Amniotic stem cell (primary cell): Measurements from ENCODE around the gene ADGRD1.

Source experiments
- DNase-seq: peaks from one replicate; lab custom pipeline; 2025; lab: John Stamatoyannopoulos, UW

The ADGRD1 gene

DNA sequence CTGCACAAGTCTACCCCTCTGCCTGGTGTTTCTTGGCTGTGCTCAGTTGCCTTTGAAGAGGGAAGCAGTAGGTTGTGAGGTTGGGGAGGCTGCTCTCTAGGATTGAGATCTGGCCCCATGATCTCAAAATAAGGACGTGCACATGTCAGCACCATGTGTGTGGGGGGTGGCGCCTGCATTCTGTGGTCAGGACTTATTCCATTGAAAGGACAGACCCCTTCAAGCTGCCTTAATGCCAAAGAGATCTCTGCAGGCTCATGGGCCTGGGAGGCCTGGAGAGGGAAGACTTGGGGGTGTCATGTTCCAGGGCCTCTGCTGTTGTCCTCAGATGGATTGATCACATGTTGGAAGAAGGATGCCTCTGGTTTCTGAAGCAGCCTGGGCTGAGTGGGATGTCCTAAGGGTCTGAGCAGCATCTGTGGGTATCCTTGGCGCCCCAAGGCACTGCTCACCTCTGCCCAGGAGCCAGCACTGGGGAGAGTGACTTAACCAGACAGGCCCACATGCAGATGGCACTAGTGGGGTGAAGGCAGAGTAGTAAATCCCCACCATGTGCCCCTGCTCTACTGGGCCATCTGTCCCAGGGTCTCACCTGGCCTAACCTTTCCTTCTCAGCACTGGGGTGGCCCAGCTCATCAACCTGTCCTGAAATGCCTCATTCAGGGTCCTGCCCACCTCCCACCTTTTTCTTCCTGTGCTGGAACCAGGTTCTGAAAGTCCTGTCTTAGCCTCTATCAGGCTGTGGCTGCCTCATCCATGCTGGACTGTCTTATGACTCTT lies 118.9 kb downstream of the ADGRD1 start:
- DNase-seq: no peak

DNA sequence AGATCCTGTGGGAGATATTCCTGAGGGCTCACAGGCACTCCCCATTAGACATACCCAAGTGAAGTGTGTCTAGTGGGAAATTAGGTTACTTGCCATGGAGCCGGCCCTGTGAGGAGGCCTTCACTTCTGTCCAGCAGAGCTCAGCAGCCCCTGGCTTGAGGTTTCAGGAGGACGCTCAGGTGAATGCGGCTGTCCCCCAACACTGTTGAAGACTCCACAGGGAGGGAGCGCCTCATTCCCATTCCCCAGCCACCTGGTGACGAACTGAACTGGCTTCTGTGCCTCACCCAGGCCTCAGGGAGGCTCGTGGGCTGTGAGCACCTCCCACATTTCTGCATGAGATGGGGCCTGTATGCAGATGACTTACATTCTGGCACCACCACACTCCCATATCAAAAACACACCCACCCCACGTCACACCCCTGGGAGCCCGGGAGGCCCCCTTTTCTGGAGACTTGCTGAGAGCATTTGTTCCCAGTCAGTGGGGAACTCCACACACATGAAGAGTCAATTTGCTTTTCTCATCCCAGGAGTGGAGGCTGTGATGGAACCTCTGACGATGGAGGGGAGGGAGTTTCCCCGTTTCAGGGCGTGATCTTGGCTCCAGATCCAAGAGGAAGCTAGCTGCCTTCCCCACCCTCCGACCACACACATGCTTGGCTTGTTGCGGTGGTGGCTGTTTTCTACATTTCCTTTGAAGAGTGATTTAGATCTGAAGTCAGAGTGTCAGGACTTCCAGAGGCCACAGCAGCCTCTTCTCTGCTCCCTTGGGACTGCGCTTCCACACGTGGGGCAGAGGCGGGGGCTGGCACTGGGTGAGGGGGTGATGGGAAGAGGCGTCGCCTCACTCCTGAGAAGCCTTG lies 120.7 kb downstream of the ADGRD1 start:
- DNase-seq: no peak

DNA sequence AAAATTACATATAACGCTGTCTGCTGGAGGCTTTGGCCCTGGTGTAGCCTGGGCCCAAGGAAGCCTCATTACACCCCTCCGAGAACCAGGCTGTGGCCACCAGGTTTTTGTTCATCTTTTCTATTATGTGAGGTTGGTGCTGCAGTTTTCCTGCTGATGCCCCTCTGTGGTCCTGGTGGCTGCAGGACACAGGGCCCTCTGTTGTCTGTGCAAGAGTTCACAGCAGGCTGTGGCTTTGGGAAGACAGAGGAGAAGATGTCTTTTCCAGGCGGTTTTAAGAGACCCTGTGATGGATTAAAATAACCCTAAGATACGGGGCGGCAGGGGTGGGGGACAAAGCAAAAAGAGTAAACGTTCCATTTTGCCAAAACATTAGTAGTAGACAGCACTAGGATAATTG lies 121.5 kb downstream of the ADGRD1 start:
- DNase-seq: no peak

DNA sequence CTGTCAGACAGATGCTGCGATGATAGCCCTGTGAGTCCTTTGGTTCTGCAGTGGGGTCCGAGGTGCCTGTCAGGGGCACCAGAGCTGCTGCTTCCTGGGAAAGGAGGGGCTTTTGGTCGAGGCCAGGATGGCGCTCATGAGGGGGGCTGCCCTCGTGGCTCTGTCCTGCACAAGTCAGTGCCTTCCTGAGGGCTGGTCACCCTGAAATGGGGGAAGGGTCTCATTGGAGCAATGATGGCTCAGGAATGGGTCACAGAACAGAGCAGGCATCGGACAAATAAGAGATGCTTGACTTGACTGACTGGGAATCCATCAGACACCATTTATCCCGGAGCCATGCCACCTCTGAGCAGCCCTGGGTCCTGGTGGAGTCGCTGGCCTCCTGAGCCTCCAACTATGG lies 121.9 kb downstream of the ADGRD1 start:
- DNase-seq: no peak

DNA sequence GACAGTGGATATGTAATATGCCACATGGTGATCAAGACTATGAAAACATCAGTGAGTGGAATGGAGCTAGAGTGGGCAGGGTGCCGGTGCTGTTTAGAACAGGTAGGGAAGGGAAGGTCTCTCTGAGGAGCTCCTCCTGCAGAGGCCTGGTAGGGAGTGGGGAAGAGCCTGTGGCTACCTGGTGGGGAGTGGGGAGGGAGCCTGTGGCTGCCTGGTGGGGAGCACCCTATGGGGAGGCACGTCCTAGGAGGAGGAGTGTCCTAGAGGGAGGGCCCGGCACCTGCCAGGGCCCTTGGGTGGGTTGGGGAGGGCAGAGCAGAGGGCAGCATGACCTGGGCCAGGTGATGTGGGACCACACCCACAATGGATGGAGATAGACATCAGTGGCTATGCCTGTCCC lies 122.6 kb downstream of the ADGRD1 start:
- no peak for DNase-seq

DNA sequence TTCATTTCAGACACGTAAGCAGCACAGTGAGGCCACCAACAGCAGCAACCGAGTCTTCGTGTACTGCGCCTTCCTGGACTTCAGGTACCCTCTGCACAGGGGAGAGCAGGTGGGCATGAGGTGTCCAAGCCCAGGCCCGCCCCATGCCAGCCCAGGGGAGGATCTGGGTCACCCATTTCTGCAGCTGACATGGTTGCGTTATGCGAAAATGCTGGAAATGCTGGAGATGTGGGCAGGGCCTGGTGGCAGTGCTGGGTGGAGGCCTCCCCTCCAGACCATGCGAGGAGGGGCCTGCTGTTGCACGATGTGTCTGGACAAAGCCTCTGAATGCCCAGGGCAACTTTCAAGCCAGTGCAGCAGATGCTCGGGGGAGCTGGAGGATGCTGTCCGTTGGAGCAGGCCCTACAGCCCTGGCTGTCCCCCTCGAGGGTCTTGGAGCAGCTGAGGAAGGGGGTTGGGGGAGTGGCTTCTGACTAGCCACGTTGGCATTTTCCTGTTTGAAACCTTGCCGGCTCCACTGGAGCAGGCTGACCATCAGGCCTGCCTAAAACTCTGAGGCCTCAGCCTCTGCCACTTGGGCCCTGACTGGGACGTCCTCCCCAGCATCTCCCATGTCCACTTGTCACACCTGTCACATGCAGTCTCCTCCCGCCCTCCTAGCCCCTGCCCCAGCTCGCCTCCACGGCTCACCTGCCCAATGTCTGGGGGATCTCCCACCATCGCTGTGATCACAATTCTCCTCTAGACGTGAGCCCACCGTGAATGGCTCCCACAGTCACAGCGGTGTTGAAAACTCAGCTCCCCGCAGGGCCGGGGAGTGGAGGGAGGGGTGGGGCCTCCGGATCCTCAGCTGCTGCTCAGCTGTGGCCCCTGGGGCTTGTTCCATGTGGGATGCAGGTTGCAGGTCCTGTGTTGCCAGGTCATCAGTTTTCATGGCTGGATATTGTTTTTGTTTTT lies 123.4 kb downstream of the ADGRD1 start:
- no peak for DNase-seq

GRCh38 chr12:131077931-131078391 lies 124.3 kb downstream of the ADGRD1 start:
- no peak for DNase-seq

DNA sequence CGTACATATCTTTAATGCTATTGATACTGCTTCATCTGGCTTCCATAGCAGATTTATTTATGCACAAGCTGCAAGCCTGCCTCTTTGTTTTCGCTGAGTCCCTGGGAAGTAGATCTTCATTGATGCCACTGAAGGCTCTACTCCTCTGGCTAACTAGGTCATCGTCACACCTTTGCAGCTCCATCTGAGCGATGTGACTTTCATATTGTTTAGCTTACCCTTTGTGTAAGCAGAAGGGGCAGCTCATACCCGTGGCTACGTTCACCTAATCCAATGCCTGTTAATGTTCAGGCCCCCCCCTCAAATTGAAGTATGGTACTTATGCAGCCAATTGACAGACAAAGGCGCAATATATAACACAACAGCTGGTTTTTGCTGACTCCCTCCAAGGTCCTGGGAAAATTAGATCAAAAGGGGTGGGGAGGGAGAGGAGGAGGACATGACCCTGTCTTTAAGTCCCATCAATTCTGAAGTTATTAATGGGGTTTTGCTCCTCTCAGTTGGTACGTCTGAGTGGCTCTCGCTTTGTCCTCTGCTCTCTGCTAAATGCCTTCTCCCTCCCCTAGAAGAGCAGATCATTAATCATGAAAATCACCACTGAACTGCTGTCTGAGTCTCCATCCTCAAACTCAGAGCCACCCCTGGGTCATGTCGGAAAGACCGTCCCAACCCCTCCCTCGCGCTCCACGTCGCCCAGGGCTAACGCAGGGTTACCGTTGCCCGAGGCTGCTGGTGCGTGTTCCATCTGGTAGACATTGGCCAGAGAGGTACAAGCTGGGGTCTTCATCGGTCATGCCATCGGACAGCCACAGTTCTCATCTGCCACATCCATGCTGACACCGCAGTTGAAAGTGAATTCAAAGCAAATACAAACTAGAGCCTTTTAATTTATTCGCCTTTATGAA lies 128.8 kb downstream of the ADGRD1 start:
- no peak for DNase-seq

DNA sequence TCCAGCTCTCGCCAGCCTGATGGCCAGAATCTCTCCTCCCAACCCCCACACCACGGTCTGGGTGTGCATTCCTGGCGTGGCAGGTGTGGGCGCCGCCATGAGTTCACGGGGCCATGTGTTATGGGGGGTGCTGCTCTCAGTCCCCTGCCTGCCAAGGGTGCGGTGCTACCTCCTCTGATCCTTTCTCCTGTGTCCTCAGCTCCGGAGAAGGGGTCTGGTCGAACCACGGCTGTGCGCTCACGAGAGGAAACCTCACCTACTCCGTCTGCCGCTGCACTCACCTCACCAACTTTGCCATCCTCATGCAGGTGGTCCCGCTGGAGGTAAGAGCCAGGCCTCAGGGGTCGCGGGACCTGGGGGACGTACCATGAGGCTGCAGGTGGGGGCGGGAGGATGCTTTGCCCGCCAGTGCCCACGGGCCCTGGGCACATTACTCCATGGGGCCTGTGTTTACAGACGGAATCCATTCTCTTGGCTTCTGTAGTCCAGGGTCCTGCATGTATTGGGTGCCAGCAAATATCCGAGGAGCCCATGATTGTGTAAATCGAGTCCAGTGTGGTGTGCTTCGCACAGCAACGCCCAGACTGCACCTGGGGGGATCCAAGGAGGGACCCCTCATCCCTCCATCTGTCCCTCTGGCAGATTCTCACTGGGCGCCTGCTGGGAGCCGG lies 130.8 kb downstream of the ADGRD1 start:
- no peak for DNase-seq

DNA sequence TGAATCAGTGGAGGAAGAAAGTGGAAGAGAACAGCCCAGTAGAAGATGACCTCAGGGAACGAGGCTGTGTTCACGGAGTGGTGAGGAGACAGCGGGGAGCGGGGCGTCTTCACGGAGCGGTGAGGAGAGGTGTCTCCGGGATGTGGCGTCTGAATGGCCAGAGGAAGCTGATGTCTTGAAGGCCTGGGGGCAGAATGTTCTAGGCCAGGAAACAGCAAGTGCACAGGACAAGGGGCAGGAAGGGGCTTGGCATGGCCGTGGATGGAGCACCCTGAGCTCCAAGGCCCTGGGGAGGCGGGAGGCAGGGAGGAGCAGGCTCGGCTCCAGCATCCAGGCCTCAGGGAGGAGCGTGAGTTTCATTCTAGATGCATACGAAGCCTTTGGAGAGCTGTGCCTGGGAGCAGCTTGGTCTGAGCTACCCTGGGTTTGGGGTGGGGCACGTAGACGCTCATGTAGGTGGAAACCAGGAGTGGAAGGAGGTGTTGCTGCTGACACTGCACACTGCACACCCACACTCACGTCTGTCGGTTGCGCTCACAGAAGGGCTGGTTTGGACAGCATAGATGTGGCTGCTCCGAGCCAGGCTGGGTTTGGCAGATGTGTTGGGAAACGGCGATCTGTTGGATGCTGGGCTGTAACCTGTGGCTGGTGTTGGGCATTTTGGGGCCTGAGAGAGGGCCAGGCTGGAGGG lies 131.6 kb downstream of the ADGRD1 start:
- DNase-seq: no peak

GRCh38 chr12:131085816-131086591 lies 132.3 kb downstream of the ADGRD1 start:
- DNase-seq: no peak

- no peak for DNase-seq
Measured at GRCh38 chr12:131087302-131087818, 133.7 kb downstream of the ADGRD1 start.

GRCh38 chr12:131087991-131088700 lies 134.4 kb downstream of the ADGRD1 start:
- DNase-seq: no peak

DNA sequence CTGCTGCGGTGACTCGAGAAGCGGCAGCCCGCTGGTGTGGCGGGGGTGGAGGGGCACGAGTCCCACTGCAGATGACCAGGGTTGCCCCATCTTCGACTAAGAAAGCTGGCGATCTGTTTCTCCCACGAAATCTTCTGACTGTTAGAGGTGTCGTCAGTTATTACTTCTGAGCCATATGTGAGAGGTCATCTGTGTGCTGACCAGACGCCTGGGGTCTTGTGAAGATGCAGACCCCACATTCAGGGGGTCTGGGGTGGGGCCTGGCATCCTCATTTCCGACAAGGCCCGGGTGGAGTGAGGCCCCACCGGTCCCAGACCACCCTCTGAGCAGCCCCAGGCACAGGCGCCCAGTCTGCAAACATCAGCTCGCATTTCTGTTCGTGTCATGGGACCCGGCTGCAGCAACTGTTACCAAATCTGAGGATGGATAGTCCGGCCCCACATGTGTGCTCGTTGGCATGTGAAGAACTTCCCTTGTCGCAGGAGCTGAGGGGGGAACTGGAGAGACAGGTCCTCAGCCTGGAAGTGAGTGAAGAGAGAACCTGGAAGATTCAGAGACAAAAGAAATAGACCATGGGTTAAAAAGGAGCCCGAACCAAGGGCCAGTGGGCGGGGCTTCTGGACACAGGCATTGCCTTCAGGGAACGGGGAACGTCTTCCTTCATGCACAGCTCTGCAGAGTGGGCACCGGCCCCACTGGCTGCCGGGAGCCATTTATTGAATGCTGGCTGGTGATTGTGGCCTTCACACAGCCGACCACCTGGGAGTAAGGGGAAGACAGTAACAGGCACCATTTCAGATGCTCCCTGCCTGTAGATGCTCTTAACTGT lies 135.2 kb downstream of the ADGRD1 start:
- DNase-seq: no peak

DNA sequence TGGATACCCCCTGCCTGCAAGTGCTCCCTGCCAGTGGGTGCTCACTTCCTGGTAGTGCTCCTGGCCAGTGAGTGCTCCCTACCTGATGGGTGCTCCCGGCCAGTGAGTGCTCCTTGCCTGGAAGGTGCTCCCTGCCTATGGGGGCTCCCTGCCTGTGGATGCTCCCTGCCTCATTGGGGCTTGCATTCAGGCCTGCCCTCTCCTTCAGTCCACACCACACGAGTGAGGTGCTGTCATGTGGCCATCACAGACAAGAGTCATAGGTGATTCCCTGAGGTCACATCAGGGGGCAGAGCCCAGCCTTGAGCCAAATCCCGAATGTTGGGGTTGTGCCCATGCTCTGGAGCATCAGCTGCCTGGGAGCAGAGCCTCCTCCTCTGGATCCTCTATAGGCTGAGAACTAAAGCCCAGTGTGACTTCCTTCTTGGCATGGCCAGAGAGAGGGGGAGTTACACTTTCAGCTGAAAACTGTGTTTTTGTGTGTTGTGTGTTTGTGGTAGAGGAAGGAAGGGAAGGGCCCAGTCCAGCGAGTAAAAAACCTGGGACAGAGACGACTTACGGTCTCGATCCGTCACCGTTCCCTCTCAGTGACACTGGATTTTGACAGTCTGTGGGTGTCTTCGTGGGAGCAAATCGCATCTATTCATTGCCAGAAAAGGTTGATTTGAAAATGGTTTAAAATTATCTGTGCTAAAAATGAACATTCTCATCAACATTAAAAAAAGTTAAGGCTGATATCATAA lies 136.0 kb downstream of the ADGRD1 start:
- no peak for DNase-seq
